T-helper 17 cell (primary cell): ENCODE results near the gene HPS1. TPM values are rescaled to one million over a fixed set of nuclear protein-coding genes. Genes with fewer than 3 reads are reported as not detected.

ENCODE experiments used
- ATAC-seq: fragments of 150-1000 bp; cut with Tn5 transposase; 2 replicates; pipeline ENCODE4 v1.10.0; 2021; ENCODE audit warnings: mild to moderate bottlenecking, moderate library complexity
- DNase-seq, 3 donors: peaks; one replicate each; pipeline versions ENCODE4 v3.0.0 to v3.0.0-alpha.2; 2020 to 2021
- H3K9me3 ChIP-seq: one replicate; pipeline ENCODE4 v1.7.0; 2013; ENCODE audit warnings: low read length, mild to moderate bottlenecking; ENCODE audit not compliant: control insufficient read depth, poor library complexity, severe bottlenecking
- H3K27ac Mint-ChIP-seq: one replicate; pipeline ENCODE4 v1.8.0; 2022; ENCODE audit warnings: mild to moderate bottlenecking, moderate library complexity, mixed read lengths
- H3K27me3 Mint-ChIP-seq: one replicate; pipeline ENCODE4 v1.8.0; 2022; ENCODE audit warnings: mixed read lengths
- H3K36me3 Mint-ChIP-seq: one replicate; pipeline ENCODE4 v1.8.0; 2022; ENCODE audit warnings: low read depth, mixed read lengths
- H3K4me1 Mint-ChIP-seq: one replicate; pipeline ENCODE4 v1.8.0; 2022; ENCODE audit warnings: mild to moderate bottlenecking, mixed read lengths
- H3K4me3 Mint-ChIP-seq: one replicate; pipeline ENCODE4 v1.8.0; 2022; ENCODE audit warnings: mild to moderate bottlenecking, moderate library complexity, mixed read lengths
- total RNA-seq, 4 donors: library from RNA in 2 of 4; stranded (reverse) in 2 of 4; gene quantifications; one replicate each; pipeline ENCODE4 v1.2.3 and lab custom pipeline; 2022 to 2026

The HPS1 gene
- total RNA-seq, result 10 to 100 TPM; 76.5 to 79.3 TPM
- total RNA-seq (lab: John Stamatoyannopoulos, UW), result 33.9 to 40.4 reads per million in 2 donors

DNA sequence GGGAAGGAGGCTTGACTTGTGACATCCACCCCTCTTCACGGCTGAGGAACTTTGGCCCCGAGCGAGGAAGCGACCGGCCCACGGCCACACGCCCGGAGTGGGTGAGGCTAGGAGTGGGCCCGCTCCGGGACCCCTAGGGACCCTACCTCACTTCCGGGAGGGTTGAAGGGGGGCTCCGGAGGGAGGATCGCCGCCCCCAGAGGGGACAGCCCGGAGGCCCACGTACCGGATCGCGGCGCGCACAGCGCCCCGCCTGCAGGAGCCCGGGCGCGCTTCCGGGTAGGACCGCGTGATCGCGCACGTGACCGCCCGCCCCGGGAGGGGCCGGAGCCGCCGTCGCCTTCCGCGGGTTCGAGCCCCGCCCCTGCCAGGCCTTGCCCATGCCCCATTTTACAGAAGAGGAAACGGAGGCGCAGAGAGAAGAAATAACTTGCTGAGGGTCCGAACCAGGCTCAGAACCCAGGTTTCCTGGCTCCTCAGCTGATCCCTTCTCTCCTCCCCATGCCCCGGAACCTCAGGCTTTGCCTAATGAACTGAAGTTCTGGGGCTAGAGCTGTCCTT, at the start of gene HPS1:
Gene HPS1, minus strand, starts transcription at position 275 of the 561 bp plus-strand sequence. CDS start 3,695 bp downstream, outside the sequence.
- Mint-ChIP-seq H3K27ac (peak within 1 kb of the TSS; percentile 91), H3K4me3 (peak within 1 kb of the TSS; percentile 91), H3K36me3 (peaks cover 13% of the 10 kb centered on the region), H3K27me3 (peaks cover 1% of the 10 kb centered on the region), H3K4me1 (peaks cover 29% of the 10 kb centered on the region)
- peak; percentile 94 for ATAC-seq
- peak; percentile 57 to 70 (median 63) for DNase-seq
- no peaks in the 10 kb centered on the region for H3K9me3 ChIP-seq

DNA sequence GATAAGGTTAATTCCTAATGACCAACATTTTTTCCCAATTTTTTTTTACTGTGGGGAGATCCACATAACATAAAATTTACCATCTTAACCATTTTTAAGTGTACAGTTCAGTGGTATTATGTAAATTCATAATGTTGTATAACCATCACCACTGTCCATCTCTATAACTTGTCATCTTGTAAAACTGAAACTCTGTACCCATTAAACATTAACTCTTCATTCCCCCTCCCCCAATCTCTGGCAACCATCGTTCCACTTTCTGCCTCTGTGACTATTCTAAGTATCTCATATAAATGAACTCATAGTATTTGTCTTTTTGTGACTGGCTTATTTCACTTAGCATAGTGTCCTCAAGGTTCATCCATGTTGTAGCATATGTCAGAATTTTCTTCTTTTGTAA, 46.0 kb upstream of the HPS1 start:
- H3K27me3 Mint-ChIP-seq, result peaks cover 16% of the 10 kb centered on the region
- H3K27ac Mint-ChIP-seq, result no peak overlapping the region
- H3K4me1 Mint-ChIP-seq, result no peaks in the 10 kb centered on the region
- H3K9me3 ChIP-seq, result peaks cover 4% of the 10 kb centered on the region
- ATAC-seq (no peak), DNase-seq (no peak)
- no peaks in the 10 kb centered on the region for H3K36me3 Mint-ChIP-seq
- H3K4me3 Mint-ChIP-seq, result no peak overlapping the region

DNA sequence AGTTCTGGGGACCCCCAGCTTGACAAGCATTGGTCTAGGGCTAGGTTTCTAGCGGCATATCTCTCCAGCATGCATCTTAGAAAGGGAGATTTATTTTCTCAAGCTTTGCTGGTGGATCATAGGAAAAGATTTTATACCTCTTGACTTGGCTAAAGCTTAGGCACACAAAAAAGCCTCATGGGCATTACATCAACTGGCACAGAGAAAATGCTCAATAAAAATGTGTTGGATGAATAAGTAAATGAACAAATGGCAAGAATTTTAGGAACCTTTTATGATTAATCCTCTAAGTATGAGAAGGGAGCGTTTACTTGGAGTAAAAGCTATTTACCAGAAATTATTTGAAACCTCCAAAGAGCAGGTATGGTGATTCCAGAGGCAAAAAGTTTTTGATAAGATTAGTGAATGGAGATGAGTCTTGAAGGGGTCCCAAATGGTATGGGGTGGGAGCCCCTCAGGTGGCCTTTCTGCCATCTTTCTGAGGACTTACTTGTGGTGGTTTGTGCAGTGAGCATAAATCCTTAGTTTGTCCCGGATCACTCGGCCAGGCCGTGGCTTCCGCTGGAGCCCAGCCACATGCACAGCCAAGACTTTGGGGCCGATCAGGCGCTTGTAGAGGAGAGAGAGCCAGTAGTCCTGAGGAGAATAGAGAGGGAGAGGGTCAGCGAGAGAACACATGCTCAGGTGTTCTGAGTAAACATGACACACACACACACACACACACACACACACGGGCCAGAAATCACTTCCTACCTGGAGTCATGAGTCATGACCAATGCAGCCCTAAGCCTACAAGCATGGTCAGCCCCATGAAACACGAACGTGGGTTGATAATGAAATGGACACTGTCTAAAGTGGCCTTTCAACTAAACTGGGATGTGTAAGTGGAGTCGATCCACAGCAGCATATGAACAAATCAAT, 43.1 kb upstream of the HPS1 start:
- DNase-seq, result no peak
- peak overlapping the region; percentile 16 for H3K27ac Mint-ChIP-seq

DNA sequence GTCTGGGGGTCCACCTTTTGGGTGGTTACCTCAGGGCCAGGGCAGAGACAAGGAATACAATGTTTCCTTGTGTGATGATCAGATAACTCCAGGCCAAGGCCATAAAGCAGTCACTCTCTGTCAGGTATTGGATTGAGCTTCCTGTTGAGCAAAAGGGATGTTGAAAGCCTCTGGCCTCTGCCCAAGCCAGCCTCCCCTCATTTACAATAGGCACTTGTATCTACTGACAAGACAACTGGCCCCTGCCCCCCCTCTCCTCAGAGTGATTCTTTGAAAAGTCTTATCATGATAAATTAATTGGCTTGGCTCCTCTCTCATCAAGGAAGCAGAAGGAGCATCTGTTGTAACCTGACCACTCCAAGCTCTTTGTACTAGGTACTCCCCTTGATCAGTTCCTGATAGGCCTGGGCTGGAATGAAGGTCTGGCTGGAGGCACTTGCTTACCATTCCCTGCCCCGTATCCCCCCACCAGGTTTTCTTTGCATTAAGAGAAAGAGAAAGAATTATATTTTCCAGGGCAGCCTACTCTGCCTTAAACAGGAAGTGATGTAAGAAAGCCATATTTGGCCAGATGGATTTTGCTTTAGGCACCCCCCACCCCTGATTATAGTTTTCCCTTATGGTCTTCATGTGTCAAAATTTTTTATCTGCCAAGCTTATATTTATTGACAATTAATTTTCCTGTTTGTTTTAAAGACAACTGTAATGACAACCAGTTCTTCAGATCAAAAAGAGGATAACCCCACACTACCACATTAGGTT, 42.1 kb upstream of the HPS1 start:
- no peaks in the 10 kb centered on the region for H3K36me3 Mint-ChIP-seq
- H3K4me1 Mint-ChIP-seq, result no peaks in the 10 kb centered on the region
- ATAC-seq (no peak), DNase-seq (no peak)
- H3K4me3 Mint-ChIP-seq, result no peak overlapping the region
- peaks cover 33% of the 10 kb centered on the region for H3K27me3 Mint-ChIP-seq
- H3K9me3 ChIP-seq, result no peaks in the 10 kb centered on the region
- no peak overlapping the region for H3K27ac Mint-ChIP-seq

More for the DNA sequence above, 43.1 kb upstream of the HPS1 start:
- no peaks in the 10 kb centered on the region for H3K9me3 ChIP-seq
- Mint-ChIP-seq H3K36me3 (no peaks in the 10 kb centered on the region), H3K4me3 (no peak overlapping the region), H3K27me3 (peaks cover 29% of the 10 kb centered on the region), H3K4me1 (no peaks in the 10 kb centered on the region)
- ATAC-seq, result no peak

DNA sequence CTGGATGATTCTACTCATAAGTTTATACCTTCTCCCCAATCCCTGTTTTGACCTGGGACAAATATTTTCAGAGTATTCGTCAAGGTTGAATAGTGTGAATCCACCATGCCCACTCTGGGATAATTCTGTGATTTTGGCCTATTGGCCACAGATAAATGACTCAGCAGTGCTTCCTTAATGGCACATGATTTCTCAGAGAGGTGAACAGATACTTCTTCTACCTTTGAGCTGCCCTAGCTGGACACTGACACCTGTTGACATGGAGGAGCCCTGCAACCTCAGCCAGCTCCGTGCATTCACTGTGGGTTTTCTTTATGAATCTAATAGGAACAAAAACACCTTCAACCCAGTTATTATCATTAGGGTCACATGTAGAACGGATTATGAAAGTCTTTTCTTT, 40.9 kb upstream of the HPS1 start:
- no peaks in the 10 kb centered on the region for H3K36me3 Mint-ChIP-seq
- H3K4me3 Mint-ChIP-seq, result no peak overlapping the region
- H3K9me3 ChIP-seq, result no peaks in the 10 kb centered on the region
- no peaks in the 10 kb centered on the region for H3K4me1 Mint-ChIP-seq
- H3K27ac Mint-ChIP-seq, result no peak overlapping the region
- ATAC-seq (no peak), DNase-seq (no peak)
- H3K27me3 Mint-ChIP-seq, result peaks cover 33% of the 10 kb centered on the region

DNA sequence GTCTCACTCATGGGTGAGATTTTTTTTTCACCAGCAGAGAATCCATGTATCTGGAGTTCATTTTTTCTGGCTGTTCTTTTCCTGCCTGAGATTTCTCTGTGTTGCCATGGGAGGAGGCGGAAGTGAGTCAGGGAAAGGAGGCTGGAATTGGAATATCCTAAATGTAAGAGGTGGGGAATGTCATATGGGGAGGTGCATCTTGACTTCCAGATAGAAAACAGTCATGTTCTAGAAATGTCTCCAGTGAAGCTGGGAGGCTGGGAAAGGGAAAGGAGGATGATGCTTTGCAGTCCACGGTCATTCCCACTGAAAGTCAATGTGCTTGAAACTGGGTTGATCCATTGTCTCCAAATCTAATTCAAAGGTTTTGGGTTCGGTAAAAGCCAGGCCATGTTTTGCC, 39.7 kb upstream of the HPS1 start:
- H3K9me3 ChIP-seq, result no peaks in the 10 kb centered on the region
- H3K4me1 Mint-ChIP-seq, result peaks cover 3% of the 10 kb centered on the region
- H3K36me3 Mint-ChIP-seq, result no peaks in the 10 kb centered on the region
- DNase-seq (no peak), ATAC-seq (no peak)
- H3K27me3 Mint-ChIP-seq, result peaks cover 33% of the 10 kb centered on the region
- no peak overlapping the region for H3K4me3 Mint-ChIP-seq
- H3K27ac Mint-ChIP-seq, result no peak overlapping the region

DNA sequence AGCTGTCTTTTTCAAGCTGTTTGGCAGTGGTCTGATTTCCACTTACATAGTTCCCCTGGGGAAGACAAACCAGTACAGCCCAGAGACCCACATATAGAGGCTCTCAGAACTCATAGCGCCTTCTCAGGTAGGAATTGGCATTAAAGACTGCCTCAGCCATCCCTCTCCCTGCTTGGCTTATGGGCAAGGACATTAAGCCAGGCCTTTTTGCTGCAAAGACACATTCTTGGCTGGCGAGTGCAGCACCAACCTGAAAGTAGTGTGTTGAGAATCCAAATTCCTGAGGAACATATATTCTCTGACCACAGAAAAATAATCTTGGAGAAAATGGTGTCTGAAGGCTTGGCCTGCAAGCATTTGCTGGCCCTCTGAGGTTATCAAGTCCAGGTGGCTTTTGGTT, 39.2 kb upstream of the HPS1 start:
- Mint-ChIP-seq H3K27me3 (peaks cover 33% of the 10 kb centered on the region), H3K4me1 (peaks cover 3% of the 10 kb centered on the region), H3K4me3 (no peak overlapping the region), H3K27ac (no peak overlapping the region), H3K36me3 (peaks cover 3% of the 10 kb centered on the region)
- no peak for DNase-seq
- H3K9me3 ChIP-seq, result no peaks in the 10 kb centered on the region
- ATAC-seq, result no peak

DNA sequence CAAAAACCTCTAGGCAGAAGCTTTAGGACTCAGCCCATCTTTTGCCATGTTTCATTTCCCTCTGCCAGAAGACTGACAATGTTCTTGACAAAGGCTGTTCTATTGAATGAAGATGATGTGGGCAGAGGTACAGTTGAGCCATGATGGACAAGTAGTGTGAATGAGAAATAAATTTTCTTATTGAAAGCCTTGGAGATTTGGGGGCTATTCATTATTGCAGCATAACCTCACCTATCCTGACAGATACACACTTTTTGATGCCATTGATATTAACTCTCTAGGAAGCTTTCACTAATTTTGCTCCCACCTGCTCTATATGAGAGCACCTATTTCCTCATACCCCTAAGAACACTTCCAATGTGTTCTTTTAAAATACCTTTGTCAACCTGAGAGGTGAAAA, 36.9 kb upstream of the HPS1 start:
- H3K4me3 Mint-ChIP-seq, result no peak overlapping the region
- ATAC-seq (no peak), DNase-seq (no peak)
- H3K27ac Mint-ChIP-seq, result no peak overlapping the region
- H3K4me1 Mint-ChIP-seq, result peaks cover 3% of the 10 kb centered on the region
- H3K27me3 Mint-ChIP-seq, result peaks cover 24% of the 10 kb centered on the region
- H3K36me3 Mint-ChIP-seq, result peaks cover 3% of the 10 kb centered on the region
- H3K9me3 ChIP-seq, result no peaks in the 10 kb centered on the region

DNA sequence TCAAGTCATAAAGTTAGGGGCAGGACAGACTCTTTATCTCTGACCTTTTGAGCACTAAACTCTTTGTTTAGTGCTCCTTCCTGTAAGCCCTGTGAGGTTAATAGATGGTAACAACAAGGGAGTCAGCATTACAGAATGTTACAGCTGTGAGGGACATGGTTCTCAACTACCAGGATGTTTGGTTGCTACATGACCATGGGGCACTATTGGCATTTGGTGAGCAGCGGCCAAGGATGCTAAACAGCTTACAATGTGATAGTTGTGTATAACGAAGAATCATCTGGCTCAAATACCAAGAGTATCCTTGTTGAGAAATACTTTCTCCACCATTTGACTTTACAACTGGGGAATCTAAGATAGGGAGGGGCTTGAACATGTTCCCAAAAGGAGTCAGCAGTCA, 35.4 kb upstream of the HPS1 start:
- H3K9me3 ChIP-seq, result no peaks in the 10 kb centered on the region
- Mint-ChIP-seq H3K36me3 (peaks cover 3% of the 10 kb centered on the region), H3K4me3 (no peak overlapping the region), H3K27ac (no peak overlapping the region), H3K27me3 (peaks cover 15% of the 10 kb centered on the region), H3K4me1 (peaks cover 3% of the 10 kb centered on the region)
- ATAC-seq, result no peak
- no peak for DNase-seq

DNA sequence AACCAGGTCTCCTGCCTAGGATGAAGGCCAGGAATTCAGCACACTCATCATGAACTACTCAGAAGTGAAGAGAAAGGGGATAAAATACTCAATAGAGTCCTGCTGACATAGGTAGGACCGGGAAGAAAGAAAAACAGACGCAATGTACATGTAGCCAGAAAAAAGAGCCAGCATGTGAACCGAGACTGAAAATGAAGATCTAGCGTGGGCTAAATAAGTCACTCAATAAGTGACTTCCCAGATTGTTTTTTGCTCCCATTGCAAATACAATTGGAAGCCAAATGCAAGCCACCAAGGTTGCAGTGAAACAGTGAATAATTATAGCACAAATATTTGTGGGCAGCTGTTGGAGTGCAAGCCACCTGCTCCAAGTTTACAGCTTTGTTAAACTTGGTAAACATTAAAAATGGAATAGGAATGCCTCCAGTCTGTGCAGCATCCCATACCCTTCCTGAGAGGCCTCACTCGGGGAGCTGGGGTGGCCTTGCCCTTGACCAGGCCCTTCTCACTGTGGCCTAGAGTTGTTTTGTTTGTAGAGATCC, 34.7 kb upstream of the HPS1 start:
- Mint-ChIP-seq H3K27ac (no peak overlapping the region), H3K4me3 (no peak overlapping the region), H3K36me3 (peaks cover 3% of the 10 kb centered on the region), H3K4me1 (peaks cover 3% of the 10 kb centered on the region), H3K27me3 (peaks cover 14% of the 10 kb centered on the region)
- DNase-seq (no peak), ATAC-seq (no peak)
- H3K9me3 ChIP-seq, result no peaks in the 10 kb centered on the region

DNA sequence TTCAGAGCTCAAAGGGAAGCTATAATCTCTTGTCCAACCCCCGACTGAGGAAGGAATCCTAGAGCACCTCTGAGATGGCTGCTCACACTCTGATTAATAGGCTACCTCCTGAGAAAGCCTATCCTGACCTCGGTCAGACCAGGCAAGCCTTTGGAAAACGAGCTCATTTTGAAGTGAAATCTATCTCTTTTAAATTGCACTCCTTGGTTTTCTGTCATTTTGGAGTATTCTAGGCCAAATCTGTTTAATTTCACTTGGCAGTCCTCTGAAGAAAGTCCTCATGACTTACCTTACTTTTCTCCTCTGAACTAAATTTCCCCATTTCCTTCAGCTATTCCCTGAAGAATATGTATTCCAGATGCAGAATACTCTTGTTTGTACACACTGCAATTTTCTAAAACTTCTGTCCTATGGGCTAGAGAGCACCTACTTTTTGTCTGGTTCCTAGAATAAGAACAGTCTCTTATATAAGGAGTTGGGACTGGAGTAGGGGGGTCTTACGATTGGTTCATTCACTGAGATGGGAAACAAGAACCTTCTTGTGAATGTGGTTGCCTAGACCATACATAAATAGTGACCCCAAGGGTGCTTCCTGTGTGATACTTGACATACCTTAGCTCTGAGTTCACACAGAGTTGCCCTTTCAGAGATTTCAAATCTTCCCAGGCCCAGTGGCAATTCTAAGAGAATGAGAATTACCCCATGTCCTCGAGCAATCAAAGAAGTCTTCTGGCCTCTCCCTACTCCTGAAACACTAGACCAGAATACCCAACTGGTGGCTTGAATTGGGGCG, 31.9 kb upstream of the HPS1 start:
- no peak overlapping the region for H3K4me3 Mint-ChIP-seq
- no peaks in the 10 kb centered on the region for H3K9me3 ChIP-seq
- H3K27me3 Mint-ChIP-seq, result no peaks in the 10 kb centered on the region
- no peak overlapping the region for H3K27ac Mint-ChIP-seq
- no peak for DNase-seq
- H3K4me1 Mint-ChIP-seq, result peaks cover 5% of the 10 kb centered on the region
- ATAC-seq, result no peak
- H3K36me3 Mint-ChIP-seq, result peaks cover 3% of the 10 kb centered on the region

DNA sequence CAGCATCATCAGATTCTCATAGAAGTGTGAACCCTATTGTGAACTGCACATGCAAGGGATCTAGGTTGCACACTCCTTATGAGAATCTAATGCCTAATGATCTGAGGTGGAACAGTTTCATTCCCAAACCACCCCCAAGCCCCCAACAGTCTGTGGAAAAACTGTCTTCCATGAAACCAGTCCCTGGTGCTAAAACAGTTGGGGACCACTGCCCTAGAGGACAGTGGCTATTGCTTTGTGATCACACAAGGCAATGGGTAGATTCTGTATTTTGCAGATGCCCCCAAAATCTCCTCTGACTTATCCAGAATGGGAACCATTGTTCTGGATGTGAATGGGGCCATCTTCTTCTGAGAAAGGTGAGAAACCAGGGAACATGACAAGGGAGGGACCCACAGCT, 31.1 kb upstream of the HPS1 start:
- ATAC-seq (no peak), DNase-seq (no peak)
- H3K27ac Mint-ChIP-seq, result no peak overlapping the region

More for the DNA sequence above, 31.1 kb upstream of the HPS1 start:
- Mint-ChIP-seq H3K27me3 (no peaks in the 10 kb centered on the region), H3K4me1 (peaks cover 5% of the 10 kb centered on the region), H3K4me3 (no peak overlapping the region), H3K36me3 (peaks cover 3% of the 10 kb centered on the region)
- H3K9me3 ChIP-seq, result no peaks in the 10 kb centered on the region
